Karpas-422 (cell line): ENCODE measurements around the gene ATXN7. TPM values are rescaled to one million over a fixed set of nuclear protein-coding genes. Genes with fewer than 3 reads are reported as not detected.

Experiments
- DNase-seq: peaks from one replicate; pipeline ENCODE4 v3.0.0-alpha.2; 2015
- H2AFZ ChIP-seq: fragments of 200-600 bp; sonication (generic); 2 replicates; pipeline ENCODE4 v1.6.1; 2014; ENCODE audit warnings: antibody characterized with exemption, low read length, mixed read lengths
- H3K27ac ChIP-seq: fragments of 200-600 bp; sonication (generic); 2 replicates; pipeline ENCODE4 v1.5.1; 2014; ENCODE audit warnings: mild to moderate bottlenecking, low read length, moderate library complexity
- H3K27me3 ChIP-seq: fragments of 200-600 bp; sonication (generic); 2 replicates; pipeline ENCODE4 v1.6.1; 2014; ENCODE audit warnings: low read length, mixed read lengths
- H3K36me3 ChIP-seq: fragments of 200-600 bp; sonication (generic); 2 replicates; pipeline ENCODE4 v1.6.1; 2014; ENCODE audit warnings: low read length, mixed read lengths; ENCODE audit not compliant: insufficient read depth
- H3K4me1 ChIP-seq: fragments of 200-600 bp; sonication (generic); 2 replicates; pipeline ENCODE4 v1.6.1; 2014; ENCODE audit warnings: mild to moderate bottlenecking, low read length, mixed read lengths
- H3K4me2 ChIP-seq: fragments of 200-600 bp; sonication (generic); 2 replicates; pipeline ENCODE4 v1.6.1; 2014; ENCODE audit warnings: low read length, low read depth, mild to moderate bottlenecking; ENCODE audit not compliant: poor library complexity, severe bottlenecking
- H3K4me3 ChIP-seq: fragments of 200-600 bp; sonication (generic); 2 replicates; pipeline ENCODE4 v1.5.1; 2014; ENCODE audit warnings: mild to moderate bottlenecking, antibody characterized with exemption, low read length, mixed read lengths
- H3K79me2 ChIP-seq: fragments of 200-600 bp; sonication (generic); 2 replicates; pipeline ENCODE4 v1.6.1; 2014; ENCODE audit warnings: mild to moderate bottlenecking, low read length, mixed read lengths
- H3K9ac ChIP-seq: fragments of 200-600 bp; sonication (generic); 2 replicates; pipeline ENCODE4 v1.6.0; 2014; ENCODE audit warnings: low read length
- H3K9me2 ChIP-seq: fragments of 200-600 bp; sonication (generic), shearing (Covaris generic); replicated peaks from 2 replicates; pipeline ENCODE4 v1.6.0; 2014; ENCODE audit warnings: mild to moderate bottlenecking, low read length, moderate library complexity; ENCODE audit not compliant: insufficient read depth
- H3K9me3 ChIP-seq: fragments of 300-700, 200-600 bp; sonication (generic); 2 replicates; pipeline ENCODE4 v1.6.1; 2014; ENCODE audit warnings: low read length, mixed read lengths
- H4K20me1 ChIP-seq: fragments of 200-600 bp; sonication (generic); 2 replicates; pipeline ENCODE4 v1.6.1; 2014; ENCODE audit warnings: mild to moderate bottlenecking, antibody characterized with exemption, low read length, low read depth; ENCODE audit not compliant: insufficient read depth
- small RNA-seq: library from RNA; depleted of rRNA; stranded (forward); fragments of <200 nt; gene quantifications from one replicate; pipeline ENCODE3, GENCODE V24; 2014
- total RNA-seq: library from RNA; depleted of rRNA; stranded (reverse); fragments of >200 nt; shearing (Covaris generic); gene quantifications from 2 replicates; pipeline ENCODE4 v1.2.3, GENCODE V29; 2014; ENCODE audit warnings: low replicate concordance; rRNA removed

ATXN7 gene
- total RNA-seq, 1 experiment from 2014 or later: 33.6 TPM

DNA sequence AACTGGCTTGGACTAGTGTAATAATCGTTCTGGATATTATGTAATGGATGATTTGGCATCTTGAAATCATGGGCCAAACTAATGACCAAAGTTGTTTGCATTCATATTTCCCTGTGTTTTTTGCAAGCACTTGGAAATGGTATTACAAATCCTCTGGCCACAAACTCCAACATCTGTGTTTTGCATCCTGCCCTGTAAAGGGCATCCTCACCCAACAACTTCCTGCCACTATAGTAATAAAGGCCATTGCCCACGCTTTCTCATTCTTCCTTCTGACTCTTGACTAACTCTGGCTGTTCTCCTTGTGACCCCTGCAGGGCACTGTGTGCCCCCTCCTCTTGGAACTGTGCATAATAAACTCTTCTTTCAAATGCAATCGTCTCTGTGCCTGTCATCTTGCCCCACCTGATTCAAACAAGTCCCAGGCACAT lies 185.0 kb downstream of the ATXN7 start:
- H3K4me1 ChIP-seq: no peaks in the 10 kb centered on the region
- DNase-seq: no peak
- no peak overlapping the region for H3K4me3 ChIP-seq
- H4K20me1 ChIP-seq: no peaks in the 10 kb centered on the region
- no peaks in the 10 kb centered on the region for H3K36me3 ChIP-seq
- H3K4me2 ChIP-seq: no peak overlapping the region
- H3K79me2 ChIP-seq: no peaks in the 10 kb centered on the region
- no peaks in the 10 kb centered on the region for H3K27me3 ChIP-seq
- H3K9me2 ChIP-seq: no peaks in the 10 kb centered on the region
- no peak overlapping the region for H2AFZ ChIP-seq
- no peak overlapping the region for H3K9ac ChIP-seq
- H3K27ac ChIP-seq: no peak overlapping the region
- H3K9me3 ChIP-seq: no peaks in the 10 kb centered on the region

DNA sequence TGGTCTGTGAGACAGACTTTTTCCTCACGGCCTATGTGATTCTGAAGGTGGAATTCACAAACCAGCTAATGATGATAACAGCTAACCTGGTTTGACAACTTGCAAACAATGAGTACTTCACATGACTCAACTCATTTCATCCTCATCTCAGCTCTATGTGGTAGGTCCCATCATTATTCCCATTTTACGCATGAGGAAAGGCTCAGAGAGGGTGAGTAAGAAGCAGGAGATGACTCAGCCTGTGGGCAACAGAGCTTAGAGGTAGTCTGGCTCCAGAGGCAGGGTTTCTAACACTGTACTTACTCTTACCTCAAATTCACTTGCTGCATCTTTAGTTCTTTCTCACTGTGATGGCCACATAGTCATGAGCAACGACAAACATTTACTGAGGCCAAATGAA lies 185.5 kb downstream of the ATXN7 start:
- H4K20me1 ChIP-seq: no peaks in the 10 kb centered on the region
- no peak overlapping the region for H3K4me3 ChIP-seq
- H3K27me3 ChIP-seq: no peaks in the 10 kb centered on the region
- no peak overlapping the region for H3K4me2 ChIP-seq
- DNase-seq: no peak
- H3K9me2 ChIP-seq: no peaks in the 10 kb centered on the region
- H3K27ac ChIP-seq: no peak overlapping the region
- H3K36me3 ChIP-seq: no peaks in the 10 kb centered on the region
- H3K9me3 ChIP-seq: no peaks in the 10 kb centered on the region
- no peaks in the 10 kb centered on the region for H3K4me1 ChIP-seq
- H3K9ac ChIP-seq: no peak overlapping the region
- no peak overlapping the region for H2AFZ ChIP-seq
- no peaks in the 10 kb centered on the region for H3K79me2 ChIP-seq

DNA sequence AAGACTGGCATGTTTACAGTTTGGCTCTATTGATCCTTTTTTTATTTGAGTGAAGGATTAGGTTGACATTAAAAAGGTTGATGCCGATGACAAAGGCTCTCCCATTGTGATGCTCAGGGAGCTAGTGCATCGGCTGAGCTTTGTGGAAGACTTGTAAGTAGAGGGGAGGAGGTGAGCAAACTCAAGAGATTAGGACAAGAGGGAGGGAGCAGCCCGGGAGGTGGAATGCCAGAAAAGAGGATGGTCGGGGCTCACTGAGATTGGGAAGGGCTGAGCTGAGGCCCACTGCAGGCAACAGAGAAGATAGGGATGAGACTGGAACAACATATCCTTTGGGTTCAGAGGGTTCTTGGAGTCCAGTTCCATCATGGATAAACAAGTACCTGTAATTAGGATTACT lies 186.2 kb downstream of the ATXN7 start:
- H2AFZ ChIP-seq: no peak overlapping the region
- no peaks in the 10 kb centered on the region for H3K36me3 ChIP-seq
- no peaks in the 10 kb centered on the region for H4K20me1 ChIP-seq
- H3K9me3 ChIP-seq: no peaks in the 10 kb centered on the region
- H3K4me2 ChIP-seq: no peak overlapping the region
- H3K9me2 ChIP-seq: no peaks in the 10 kb centered on the region
- no peak overlapping the region for H3K27ac ChIP-seq
- no peak for DNase-seq
- no peaks in the 10 kb centered on the region for H3K79me2 ChIP-seq
- H3K9ac ChIP-seq: no peak overlapping the region
- no peaks in the 10 kb centered on the region for H3K4me1 ChIP-seq
- H3K27me3 ChIP-seq: no peaks in the 10 kb centered on the region
- no peak overlapping the region for H3K4me3 ChIP-seq

Small RNAs within 50 kb of the gene (small RNA-seq; reads per million reads assigned to genes)
- gene SCAANT1: 0.12 reads per million

Other genes with a start within 250 kb of the ATXN7 start
- gene SNTN, start 211.2 kb upstream of the ATXN7 start, total RNA-seq: not detected in 2 replicates
- not detected in 2 replicates for gene C3orf49, start 44.6 kb upstream of the ATXN7 start, total RNA-seq
- gene THOC7, start 62 bp upstream of the ATXN7 start, total RNA-seq: 96.2 and 98.7 TPM in 2 replicates
- not detected in 2 replicates for gene SCAANT1, start 48.5 kb downstream of the ATXN7 start, total RNA-seq
- gene PSMD6, start 159.6 kb downstream of the ATXN7 start, total RNA-seq: 95.6 and 99.4 TPM in 2 replicates